ENCODE results near the gene NOLC1. TPM values are rescaled to one million over a fixed set of nuclear protein-coding genes. Genes with fewer than 3 reads are reported as not detected.
"Not testable (repeated sequence)": the region's sequence is repeated elsewhere in the genome, so short reads cannot be mapped to it uniquely, and the experiment has no call there.

NOLC1 gene
- total RNA-seq, 1 donor from 2014 or later = 31.0 TPM

- Histone ChIP-seq H3K4me3 (no peak overlapping the region), H3K27ac (no peak overlapping the region), H3K27me3 (ENCODE audit: low read depth) (no peaks in the 10 kb centered on the region), H3K4me1 (peaks cover 12% of the 10 kb centered on the region), H3K36me3 (no peaks in the 10 kb centered on the region), H3K9me3 (no peaks in the 10 kb centered on the region)
- TF ChIP-seq CTCF (IDR thresholded peaks at IDR 0.05) = no peak
- intact Hi-C loops (cut with DNase I) = no loop called here
- no peak for DNase-seq
- ATAC-seq = peak in 1 of 2 donors; percentile 57
Measured at GRCh38 chr10:102185811-102186527, 33.8 kb downstream of the NOLC1 start.

GRCh38 chr10:102188298-102188940 is 36.2 kb downstream of the NOLC1 start:
- Histone ChIP-seq H3K27me3 (ENCODE audit: low read depth) (no peaks in the 10 kb centered on the region), H3K4me1 (peaks cover 12% of the 10 kb centered on the region), H3K9me3 (no peaks in the 10 kb centered on the region), H3K27ac (no peak overlapping the region), H3K4me3 (no peak overlapping the region), H3K36me3 (no peaks in the 10 kb centered on the region)
- DNase-seq (no peak), ATAC-seq (peak in 1 of 2 donors; percentile 23)
- no peak for TF ChIP-seq CTCF (IDR thresholded peaks at IDR 0.05)
- intact Hi-C loops (cut with DNase I) = no loop called here

GRCh38 chr10:102188941-102189898 is 37.0 kb downstream of the NOLC1 start:
- ATAC-seq; intact Hi-C loops (cut with DNase I); DNase-seq; H3K36me3 ChIP-seq; H3K4me3 ChIP-seq; H3K27me3 ChIP-seq (ENCODE audit: low read depth); H3K9me3 ChIP-seq: not testable (repeated sequence)
- Histone ChIP-seq H3K27ac (peak overlapping the region; percentile 39), H3K4me1 (peaks cover 12% of the 10 kb centered on the region)

GRCh38 chr10:102191956-102192355 is 39.8 kb downstream of the NOLC1 start:
- ATAC-seq (no peak), DNase-seq (no peak)
- peaks cover 12% of the 10 kb centered on the region for H3K4me1 ChIP-seq
- H3K4me3 ChIP-seq = no peak overlapping the region
- H3K36me3 ChIP-seq = no peaks in the 10 kb centered on the region
- intact Hi-C loops (cut with DNase I) = no loop called here
- no peaks in the 10 kb centered on the region for H3K9me3 ChIP-seq
- no peak for TF ChIP-seq CTCF (IDR thresholded peaks at IDR 0.05)
- no peaks in the 10 kb centered on the region for H3K27me3 ChIP-seq (ENCODE audit: low read depth)
- no peak overlapping the region for H3K27ac ChIP-seq

- TF ChIP-seq CTCF (IDR thresholded peaks at IDR 0.05) = no peak
- no peaks in the 10 kb centered on the region for H3K27me3 ChIP-seq (ENCODE audit: low read depth)
- H3K9me3 ChIP-seq = no peaks in the 10 kb centered on the region
- no peaks in the 10 kb centered on the region for H3K36me3 ChIP-seq
- intact Hi-C loops (cut with DNase I) = no loop called here
- DNase-seq = no peak
- H3K4me3 ChIP-seq = no peak overlapping the region
- H3K27ac ChIP-seq = no peak overlapping the region
- ATAC-seq = no peak
- no peaks in the 10 kb centered on the region for H3K4me1 ChIP-seq
Measured at GRCh38 chr10:102195296-102195870, 43.2 kb downstream of the NOLC1 start.
